ENCODE data around the gene TLL2.
A peak's percentile ranks its signal among the peaks of the same experiment; 100 is the strongest.
"Not testable (repeated sequence)": the region's sequence is repeated elsewhere in the genome, so short reads cannot be mapped to it uniquely, and the experiment has no call there.

Gene TLL2

GRCh38 chr10:96513698-96514561, at the start of gene TLL2:
Gene TLL2, minus strand, starts transcription at chr10:96513926. Its CDS starts 241 bp downstream, at chr10:96513685.
- H3K27ac ChIP-seq = no peak within 1 kb of the TSS
- peak; percentile 57 for DNase-seq (ENCODE audit: low read depth, low spot score)

- DNase-seq (ENCODE audit: low read depth, low spot score) = no peak
Measured at GRCh38 chr10:96560966-96561887, 47.5 kb upstream of the TLL2 start.

GRCh38 chr10:96560489-96560888, 46.8 kb upstream of the TLL2 start:
- DNase-seq (ENCODE audit: low read depth, low spot score) = no peak
- no peak overlapping the region for H3K27ac ChIP-seq

More at GRCh38 chr10:96560966-96561887, 47.5 kb upstream of the TLL2 start:
- H3K27ac ChIP-seq = no peak overlapping the region

GRCh38 chr10:96556003-96556402, 42.3 kb upstream of the TLL2 start:
- no peak overlapping the region for H3K27ac ChIP-seq
- no peak for DNase-seq (ENCODE audit: low read depth, low spot score)

GRCh38 chr10:96555330-96555729, 41.6 kb upstream of the TLL2 start:
- DNase-seq (ENCODE audit: low read depth, low spot score) = no peak
- H3K27ac ChIP-seq = no peak overlapping the region

- no peak overlapping the region for H3K27ac ChIP-seq
- no peak for DNase-seq (ENCODE audit: low read depth, low spot score)
Measured at GRCh38 chr10:96548589-96548988, 34.9 kb upstream of the TLL2 start.

- not testable (repeated sequence) for H3K27ac ChIP-seq; DNase-seq (ENCODE audit: low read depth, low spot score)
Measured at GRCh38 chr10:96545558-96545957, 31.8 kb upstream of the TLL2 start.

- H3K27ac ChIP-seq = no peak overlapping the region
- no peak for DNase-seq (ENCODE audit: low read depth, low spot score)
Measured at GRCh38 chr10:96541921-96542320, 28.2 kb upstream of the TLL2 start.

- no peak for DNase-seq (ENCODE audit: low read depth, low spot score)
- no peak overlapping the region for H3K27ac ChIP-seq
Measured at GRCh38 chr10:96540240-96540639, 26.5 kb upstream of the TLL2 start.

- no peak overlapping the region for H3K27ac ChIP-seq
- no peak for DNase-seq (ENCODE audit: low read depth, low spot score)
Measured at GRCh38 chr10:96538683-96539082, 25.0 kb upstream of the TLL2 start.

GRCh38 chr10:96536129-96536528, 22.4 kb upstream of the TLL2 start:
- no peak for DNase-seq (ENCODE audit: low read depth, low spot score)
- no peak overlapping the region for H3K27ac ChIP-seq

GRCh38 chr10:96532523-96532922, 18.8 kb upstream of the TLL2 start:
- no peak for DNase-seq (ENCODE audit: low read depth, low spot score)

GRCh38 chr10:96529634-96530279, 16.0 kb upstream of the TLL2 start:
- no peak for DNase-seq (ENCODE audit: low read depth, low spot score)

More at GRCh38 chr10:96532523-96532922, 18.8 kb upstream of the TLL2 start:
- no peak overlapping the region for H3K27ac ChIP-seq

GRCh38 chr10:96524741-96525140, 11.0 kb upstream of the TLL2 start:
- DNase-seq (ENCODE audit: low read depth, low spot score) = no peak
- H3K27ac ChIP-seq = no peak overlapping the region

More at GRCh38 chr10:96529634-96530279, 16.0 kb upstream of the TLL2 start:
- no peak overlapping the region for H3K27ac ChIP-seq

- no peak for DNase-seq (ENCODE audit: low read depth, low spot score)
- no peak overlapping the region for H3K27ac ChIP-seq
Measured at GRCh38 chr10:96517284-96517683, 3.6 kb upstream of the TLL2 start.

GRCh38 chr10:96516337-96516736, 2.6 kb upstream of the TLL2 start:
- no peak for DNase-seq (ENCODE audit: low read depth, low spot score)
- no peak overlapping the region for H3K27ac ChIP-seq

- no peak overlapping the region for H3K27ac ChIP-seq
- no peak for DNase-seq (ENCODE audit: low read depth, low spot score)
Measured at GRCh38 chr10:96513305-96513697, 425 bp downstream of the TLL2 start.

GRCh38 chr10:96512524-96513304, 1.0 kb downstream of the TLL2 start:
- DNase-seq (ENCODE audit: low read depth, low spot score) = no peak

GRCh38 chr10:96511044-96511945, 2.4 kb downstream of the TLL2 start:
- H3K27ac ChIP-seq = no peak overlapping the region
- no peak for DNase-seq (ENCODE audit: low read depth, low spot score)

More at GRCh38 chr10:96512524-96513304, 1.0 kb downstream of the TLL2 start:
- no peak overlapping the region for H3K27ac ChIP-seq

Data from epithelial cell of prostate (primary cell).